C4-2B (cell line): ENCODE results near the gene ZNF536.

Source experiments
- ZFX ChIP-seq: fragments of 450-650 bp; IDR thresholded peaks from 2 replicates; pipeline ENCODE4 v1.6.1; 2017
- TF ChIP-seq, protein P1 (sequence below): fragments of 450-650 bp; conservative IDR thresholded peaks from 2 replicates; pipeline ENCODE4 v1.5.1; 2017; ENCODE audit warnings: mild to moderate bottlenecking

DNA sequence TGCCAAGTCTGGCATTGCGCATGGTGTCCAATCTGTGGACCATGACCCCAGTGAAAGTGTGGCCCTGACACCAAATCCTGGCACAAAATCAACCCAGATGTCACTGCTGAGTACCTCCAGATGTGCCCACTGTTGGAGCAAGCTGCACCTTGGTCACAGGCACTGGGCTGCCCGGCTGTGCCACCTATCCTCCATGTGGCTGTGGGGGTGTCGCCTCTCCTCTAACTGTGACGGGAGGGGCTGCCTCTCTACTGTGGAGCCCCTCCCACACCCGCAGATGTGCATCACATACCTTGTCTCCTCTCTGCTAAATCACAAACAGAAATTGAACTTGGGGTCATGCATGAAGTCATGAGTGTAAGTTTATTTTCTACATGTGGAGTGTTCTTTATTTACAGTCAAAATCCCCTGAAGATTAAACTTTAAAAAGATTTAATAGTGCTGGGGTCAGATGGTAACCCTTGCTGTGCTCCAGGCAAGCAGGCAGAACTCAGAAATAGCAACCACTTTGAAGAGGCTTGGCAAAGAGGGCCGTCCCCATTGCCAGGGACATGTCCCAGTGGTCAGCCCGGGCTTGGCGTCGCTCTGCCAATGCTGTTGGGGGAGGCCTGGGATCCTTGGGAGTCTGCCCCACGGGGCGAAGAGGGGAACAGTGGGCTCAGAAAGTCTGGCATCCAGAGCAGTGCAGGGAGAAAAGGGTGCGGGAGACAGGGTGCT is 46.4 kb upstream of the ZNF536 start:
- TF ChIP-seq, protein P1, sequence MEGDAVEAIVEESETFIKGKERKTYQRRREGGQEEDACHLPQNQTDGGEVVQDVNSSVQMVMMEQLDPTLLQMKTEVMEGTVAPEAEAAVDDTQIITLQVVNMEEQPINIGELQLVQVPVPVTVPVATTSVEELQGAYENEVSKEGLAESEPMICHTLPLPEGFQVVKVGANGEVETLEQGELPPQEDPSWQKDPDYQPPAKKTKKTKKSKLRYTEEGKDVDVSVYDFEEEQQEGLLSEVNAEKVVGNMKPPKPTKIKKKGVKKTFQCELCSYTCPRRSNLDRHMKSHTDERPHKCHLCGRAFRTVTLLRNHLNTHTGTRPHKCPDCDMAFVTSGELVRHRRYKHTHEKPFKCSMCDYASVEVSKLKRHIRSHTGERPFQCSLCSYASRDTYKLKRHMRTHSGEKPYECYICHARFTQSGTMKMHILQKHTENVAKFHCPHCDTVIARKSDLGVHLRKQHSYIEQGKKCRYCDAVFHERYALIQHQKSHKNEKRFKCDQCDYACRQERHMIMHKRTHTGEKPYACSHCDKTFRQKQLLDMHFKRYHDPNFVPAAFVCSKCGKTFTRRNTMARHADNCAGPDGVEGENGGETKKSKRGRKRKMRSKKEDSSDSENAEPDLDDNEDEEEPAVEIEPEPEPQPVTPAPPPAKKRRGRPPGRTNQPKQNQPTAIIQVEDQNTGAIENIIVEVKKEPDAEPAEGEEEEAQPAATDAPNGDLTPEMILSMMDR: no peak
- TF ChIP-seq ZFX: no peak
